HUES48 (cell line): ENCODE data around the gene ASH1L.
A peak's percentile ranks its signal among the peaks of the same experiment; 100 is the strongest.
"Not testable (repeated sequence)": the region's sequence is repeated elsewhere in the genome, so short reads cannot be mapped to it uniquely, and the experiment has no call there.

Source experiments
- H3K27ac ChIP-seq: one replicate; pipeline ENCODE4 v1.7.0; 2013; ENCODE audit warnings: low read depth, low read length, inconsistent platforms
- H3K27me3 ChIP-seq: 2 replicates; pipeline ENCODE4 v1.6.1; 2013; ENCODE audit warnings: mild to moderate bottlenecking, low read length; ENCODE audit not compliant: control insufficient read depth, insufficient read depth
- H3K36me3 ChIP-seq: 2 replicates; pipeline ENCODE4 v1.6.1; 2013; ENCODE audit warnings: low read length; ENCODE audit not compliant: control insufficient read depth, insufficient read depth
- H3K4me1 ChIP-seq: 2 replicates; pipeline ENCODE4 v1.6.1; 2013; ENCODE audit warnings: mild to moderate bottlenecking, low read length; ENCODE audit not compliant: control insufficient read depth, insufficient read depth
- H3K4me3 ChIP-seq: 2 replicates; pipeline ENCODE4 v1.5.1; 2013; ENCODE audit warnings: mild to moderate bottlenecking, low read depth, low read length
- H3K9ac ChIP-seq: 2 replicates; pipeline ENCODE4 v1.6.1; 2013; ENCODE audit warnings: mild to moderate bottlenecking, low read depth, low read length, moderate library complexity
- H3K9me3 ChIP-seq: 2 replicates; pipeline ENCODE4 v1.6.1; 2013; ENCODE audit warnings: low read length; ENCODE audit not compliant: control insufficient read depth, insufficient read depth

ASH1L gene

DNA sequence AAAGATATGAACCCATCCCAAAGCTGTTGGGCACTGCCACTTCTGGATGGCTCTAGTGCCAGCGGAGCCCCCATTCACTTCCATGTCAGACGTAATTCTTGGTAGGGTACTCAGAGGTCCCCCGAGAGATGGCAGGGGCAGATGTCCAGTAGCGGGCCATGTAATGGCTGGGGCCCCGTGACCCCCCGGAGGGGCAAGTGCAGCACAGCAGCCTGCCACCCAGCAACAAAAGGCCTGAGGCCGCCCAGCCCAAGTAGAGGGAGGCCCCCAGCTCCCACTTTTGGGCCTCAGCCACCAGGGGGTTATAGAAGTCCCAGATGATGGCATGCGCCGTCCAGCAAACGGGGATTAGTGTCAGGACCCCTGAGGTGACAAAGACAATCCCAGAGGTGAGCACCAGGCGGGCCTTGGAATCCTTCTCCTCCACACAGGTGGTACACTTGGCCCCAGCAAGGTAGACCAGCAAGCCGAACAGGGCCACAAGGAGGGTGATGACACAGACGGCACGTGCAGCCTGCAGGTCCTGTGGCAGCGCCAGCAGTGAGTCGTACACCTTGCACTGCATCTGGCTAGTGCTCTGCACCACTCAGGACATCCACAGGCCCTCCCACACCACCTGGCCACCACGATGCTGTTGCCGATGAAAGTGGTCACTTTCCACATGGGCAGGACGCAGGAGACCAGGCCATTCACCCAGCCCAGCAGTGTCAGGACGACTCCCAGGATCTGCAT lies 28.1 kb upstream of the ASH1L start:
- H3K4me3 ChIP-seq, H3K9me3 ChIP-seq, H3K27me3 ChIP-seq, H3K9ac ChIP-seq, H3K4me1 ChIP-seq, H3K27ac ChIP-seq, H3K36me3 ChIP-seq: not testable (repeated sequence)

DNA sequence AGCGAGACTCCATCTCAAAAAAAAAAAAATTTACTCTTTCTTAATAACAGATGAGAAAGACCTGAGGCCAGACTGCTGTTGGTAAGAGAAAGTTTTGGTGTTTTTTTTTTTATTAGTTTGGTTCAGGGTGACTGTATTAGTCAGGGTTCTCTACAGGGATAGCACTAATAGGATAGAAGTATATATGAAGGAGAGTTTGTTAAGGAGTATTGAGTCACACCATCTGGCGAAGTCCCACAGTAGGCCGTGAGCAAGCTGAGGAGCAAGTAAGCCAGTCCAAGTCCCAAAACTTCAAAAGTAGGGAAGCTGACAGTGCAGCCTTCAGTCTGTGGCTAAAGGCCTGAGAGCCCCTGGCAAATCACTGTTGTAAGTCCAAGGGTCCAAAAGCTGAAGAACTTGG lies 26.7 kb upstream of the ASH1L start:
- not testable (repeated sequence) for H3K9ac ChIP-seq, H3K27ac ChIP-seq, H3K4me1 ChIP-seq, H3K9me3 ChIP-seq, H3K36me3 ChIP-seq, H3K27me3 ChIP-seq, H3K4me3 ChIP-seq

DNA sequence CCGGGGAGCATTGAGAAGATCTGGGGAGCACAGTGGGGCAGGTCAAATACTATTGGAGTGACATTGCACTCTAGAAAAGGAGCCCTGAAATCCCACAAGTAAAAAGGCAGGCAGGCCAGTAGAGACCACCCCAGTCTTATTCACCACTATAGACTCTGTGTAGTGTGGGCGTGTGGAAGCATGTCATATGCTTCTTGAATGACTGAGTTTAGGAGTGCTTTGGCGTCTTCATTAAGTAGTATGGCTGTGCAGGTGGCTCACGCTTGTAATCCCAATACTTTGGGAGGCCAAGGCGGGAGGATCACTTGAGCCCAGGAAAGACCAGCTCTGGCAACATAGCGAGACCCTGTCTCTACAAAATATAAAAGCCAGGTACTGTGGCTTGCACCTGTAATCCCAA lies 21.2 kb upstream of the ASH1L start:
- not testable (repeated sequence) for H3K27me3 ChIP-seq, H3K27ac ChIP-seq, H3K4me1 ChIP-seq, H3K4me3 ChIP-seq, H3K9ac ChIP-seq, H3K9me3 ChIP-seq, H3K36me3 ChIP-seq

DNA sequence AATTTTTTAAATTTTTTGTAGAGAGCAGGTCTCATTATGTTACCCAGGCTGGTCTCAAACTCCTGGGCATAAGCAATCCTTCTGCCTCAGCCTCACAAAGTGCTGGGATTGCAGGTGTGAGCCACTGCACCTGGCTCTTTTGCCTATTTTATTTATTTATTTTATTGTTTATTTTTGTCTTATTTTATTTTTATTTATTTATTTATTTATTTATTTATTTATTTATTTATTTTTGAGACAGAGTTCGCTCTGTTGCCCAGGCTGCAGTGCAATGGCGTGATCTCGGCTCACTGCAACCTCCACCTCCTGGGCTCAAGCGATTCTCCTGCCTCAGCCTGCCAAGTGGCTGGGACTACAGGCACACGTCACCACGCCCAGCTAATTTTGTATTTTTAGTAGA lies 13.0 kb upstream of the ASH1L start:
- H3K4me3 ChIP-seq, H3K9me3 ChIP-seq, H3K4me1 ChIP-seq, H3K36me3 ChIP-seq, H3K27ac ChIP-seq, H3K9ac ChIP-seq, H3K27me3 ChIP-seq: not testable (repeated sequence)

DNA sequence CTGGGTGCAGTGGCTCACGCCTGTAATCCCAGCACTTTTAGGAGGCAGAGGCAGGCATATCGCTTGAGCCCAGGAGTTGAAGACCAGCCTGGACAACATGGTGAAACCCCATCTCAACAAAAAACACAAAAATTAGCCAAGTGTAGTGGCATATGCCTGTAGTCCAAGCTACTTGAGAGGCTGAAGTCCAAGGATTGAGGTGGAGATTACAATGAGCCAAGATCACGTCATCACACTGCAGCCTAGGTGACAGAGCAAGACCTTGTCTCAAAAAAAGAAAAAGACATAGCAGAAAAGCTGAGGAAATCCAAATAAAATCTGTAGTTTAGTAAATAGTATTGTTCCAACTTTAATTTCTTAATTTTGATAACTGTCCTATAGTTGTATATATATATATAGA lies 11.5 kb upstream of the ASH1L start:
- Histone ChIP-seq H3K9me3 (no peaks in the 10 kb centered on the region), H3K4me1 (no peaks in the 10 kb centered on the region), H3K4me3 (no peak overlapping the region), H3K9ac (no peak overlapping the region), H3K27me3 (no peaks in the 10 kb centered on the region), H3K36me3 (peaks cover 11% of the 10 kb centered on the region; the same call in 1 of the 2 replicates), H3K27ac (no peak overlapping the region)

DNA sequence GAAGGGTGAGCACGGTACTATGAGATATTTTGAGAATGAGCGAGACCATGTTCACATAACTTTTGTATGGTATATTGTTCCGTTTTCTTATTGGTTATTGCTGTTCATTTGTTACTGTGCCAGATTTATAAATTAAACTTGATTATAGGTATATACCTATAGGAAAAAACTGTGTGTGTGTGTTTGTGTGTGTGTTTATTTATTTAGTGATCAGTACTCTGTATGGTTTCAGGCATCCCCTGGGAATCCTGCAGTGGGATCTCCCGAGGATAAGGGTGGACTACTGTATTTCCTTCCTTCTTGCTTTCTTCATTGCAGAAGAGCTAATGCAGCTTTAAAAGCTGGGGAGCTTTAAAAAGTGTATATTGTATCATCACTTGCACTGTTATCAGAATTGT lies 8.0 kb upstream of the ASH1L start:
- Histone ChIP-seq H3K4me3 (no peak overlapping the region), H3K9ac (no peak overlapping the region), H3K36me3 (peaks cover 18% of the 10 kb centered on the region), H3K27me3 (no peaks in the 10 kb centered on the region), H3K4me1 (no peaks in the 10 kb centered on the region), H3K9me3 (no peaks in the 10 kb centered on the region), H3K27ac (no peak overlapping the region)

DNA sequence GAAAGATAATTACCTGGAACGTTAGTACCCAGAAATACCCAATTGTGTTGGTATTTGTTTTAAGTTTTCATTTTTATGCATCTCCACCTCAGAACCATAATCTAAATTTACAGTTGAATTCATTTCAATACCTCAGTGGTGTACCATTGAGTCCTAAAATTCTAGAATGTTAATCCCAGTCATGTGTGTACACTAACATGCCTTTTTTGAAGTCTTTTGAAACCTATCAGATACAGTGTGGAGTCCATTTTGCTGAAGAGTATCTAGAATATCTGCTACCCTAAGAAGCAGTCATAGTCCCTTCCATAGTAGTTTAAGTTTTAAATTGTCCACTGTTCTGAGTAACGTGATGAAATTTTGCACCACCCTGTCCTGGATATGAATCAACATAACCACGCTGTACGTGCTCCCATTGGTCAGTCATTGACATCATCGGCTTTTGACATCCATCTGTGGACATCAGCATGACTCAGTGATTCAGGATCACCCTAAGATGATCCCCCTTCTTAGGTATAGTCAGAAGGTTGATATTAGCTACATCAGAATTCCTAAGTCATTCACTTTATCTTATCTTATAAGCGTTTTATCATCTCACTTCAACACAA lies 7.5 kb upstream of the ASH1L start:
- no peak overlapping the region for H3K9ac ChIP-seq
- no peak overlapping the region for H3K4me3 ChIP-seq
- no peak overlapping the region for H3K27ac ChIP-seq
- H3K9me3 ChIP-seq = no peaks in the 10 kb centered on the region
- no peaks in the 10 kb centered on the region for H3K4me1 ChIP-seq
- H3K36me3 ChIP-seq = peaks cover 23% of the 10 kb centered on the region
- no peaks in the 10 kb centered on the region for H3K27me3 ChIP-seq

DNA sequence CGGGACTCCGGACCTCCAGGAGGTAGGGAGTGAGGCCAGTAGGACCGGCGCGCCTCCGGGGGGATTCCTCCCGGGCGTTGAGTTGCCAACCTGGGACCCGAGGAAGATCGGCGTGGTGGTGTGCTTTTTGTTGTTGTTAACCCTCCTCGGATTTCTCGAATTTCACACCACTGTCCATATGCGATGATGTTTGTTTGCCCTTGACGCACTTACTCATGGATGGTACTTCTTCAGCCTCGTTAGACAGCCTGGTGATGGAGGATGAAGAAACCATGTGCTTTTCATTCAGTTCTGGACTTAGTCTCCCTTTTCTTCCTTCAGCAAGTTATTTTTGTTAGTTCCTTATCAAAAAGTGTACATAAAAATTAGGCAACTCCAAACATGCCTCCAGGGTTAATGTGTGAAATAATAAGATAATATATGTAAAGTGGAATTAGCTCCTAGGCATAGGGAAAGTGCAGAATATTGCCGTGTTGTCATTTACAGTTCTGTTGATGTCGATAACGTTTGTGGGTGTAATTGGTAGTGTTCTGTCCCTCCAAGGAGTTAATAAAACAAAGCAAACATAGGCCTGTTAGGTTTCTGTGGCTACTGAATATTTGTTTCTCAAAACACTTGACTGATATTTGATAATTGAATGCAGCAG lies 897 bp upstream of the ASH1L start:
- H3K27ac ChIP-seq = peak overlapping the region; percentile 99
- not testable (repeated sequence) for H3K4me1 ChIP-seq, H3K9me3 ChIP-seq, H3K27me3 ChIP-seq
- peak overlapping the region; percentile 99 for H3K4me3 ChIP-seq
- H3K36me3 ChIP-seq = peaks cover 12% of the 10 kb centered on the region
- peak overlapping the region; percentile 99 for H3K9ac ChIP-seq

DNA sequence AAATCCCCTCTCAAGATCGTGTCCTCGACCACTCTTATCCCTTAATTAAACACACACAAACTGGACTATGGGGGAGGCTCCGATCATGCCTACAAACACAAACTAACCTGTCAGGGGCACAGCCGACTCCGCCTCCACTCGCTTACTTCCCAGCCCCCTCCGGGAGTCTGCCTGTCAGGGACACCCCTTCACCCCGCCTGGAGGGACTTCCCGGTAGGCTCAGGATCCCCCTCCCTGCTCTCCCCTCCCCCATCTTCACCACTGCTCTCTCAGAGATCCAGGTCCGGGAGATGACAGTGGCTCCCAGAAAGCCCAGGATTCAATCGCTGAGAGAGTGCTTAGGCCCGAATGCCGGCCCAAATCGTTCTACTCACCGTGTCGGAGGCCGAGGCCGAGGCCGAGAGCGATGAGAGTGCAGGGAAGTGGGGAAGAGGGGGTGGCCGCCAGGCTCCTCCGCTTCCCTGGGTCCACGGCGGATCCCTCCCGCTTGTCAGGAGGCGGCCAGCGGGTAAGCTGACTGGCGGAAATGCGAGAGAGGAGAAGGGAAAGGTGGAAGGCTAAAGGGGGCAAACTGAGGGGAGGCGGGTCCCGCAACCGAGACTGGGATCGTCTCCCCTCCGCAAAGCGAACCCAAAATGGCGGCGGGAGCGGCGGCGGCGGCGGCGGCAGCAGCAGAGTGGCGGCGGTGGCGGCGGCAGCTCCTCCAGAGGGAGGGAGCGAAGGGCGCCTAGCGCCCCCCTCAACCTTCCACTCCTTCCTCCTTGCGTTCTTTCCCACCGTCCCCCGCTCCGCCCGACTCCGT lies 623 bp downstream of the ASH1L start:
- Histone ChIP-seq H3K4me3 (peak overlapping the region; percentile 99), H3K27ac (peak overlapping the region; percentile 99), H3K9ac (peak overlapping the region; percentile 93), H3K36me3 (peaks cover 12% of the 10 kb centered on the region)
- H3K27me3 ChIP-seq, H3K4me1 ChIP-seq, H3K9me3 ChIP-seq: not testable (repeated sequence)

DNA sequence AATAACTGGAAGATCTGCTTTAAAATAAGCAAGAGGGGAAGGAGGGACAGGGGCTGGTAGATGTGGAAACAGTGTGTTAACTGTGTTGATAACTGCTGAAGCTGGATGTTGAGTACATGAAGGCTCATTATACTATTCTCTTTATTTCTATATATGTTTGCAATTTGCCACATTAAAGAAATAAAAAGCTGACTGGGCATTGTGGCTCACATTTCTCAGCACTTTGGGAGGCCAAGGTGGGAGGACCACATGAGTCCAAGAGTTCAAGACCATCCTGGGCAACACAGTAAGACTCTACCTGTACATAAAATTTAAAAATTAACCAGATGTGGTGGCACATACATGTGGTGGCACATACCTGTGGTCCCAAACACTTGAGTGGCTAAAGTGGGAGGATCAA lies 6.7 kb downstream of the ASH1L start:
- no peaks in the 10 kb centered on the region; the same call in 1 of the 2 replicates for H3K4me1 ChIP-seq
- no peaks in the 10 kb centered on the region for H3K9me3 ChIP-seq
- H3K27me3 ChIP-seq = no peaks in the 10 kb centered on the region
- H3K4me3 ChIP-seq = no peak overlapping the region
- H3K9ac ChIP-seq = no peak overlapping the region
- no peak overlapping the region for H3K27ac ChIP-seq
- peaks cover 6% of the 10 kb centered on the region for H3K36me3 ChIP-seq

DNA sequence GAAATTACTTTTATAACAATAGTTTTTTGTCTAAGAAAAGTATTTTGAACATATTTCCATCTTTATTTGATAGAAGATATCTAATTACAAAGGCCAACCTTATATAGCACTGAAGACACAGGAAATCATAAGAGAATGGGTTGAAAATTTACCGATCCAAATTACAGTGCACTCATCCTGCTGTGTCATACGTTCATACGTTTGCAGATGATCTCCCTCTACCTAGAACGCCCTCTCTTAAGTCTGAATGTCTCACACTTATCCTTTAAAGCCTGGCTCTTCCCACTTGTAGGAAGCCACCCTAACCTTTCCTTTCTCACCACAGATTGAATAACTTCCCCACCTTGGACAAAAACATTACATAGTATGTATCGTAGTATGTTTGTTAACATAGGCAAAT lies 9.3 kb downstream of the ASH1L start:
- Histone ChIP-seq H3K9me3 (no peaks in the 10 kb centered on the region), H3K4me3 (no peak overlapping the region), H3K27me3 (no peaks in the 10 kb centered on the region), H3K4me1 (no peaks in the 10 kb centered on the region), H3K9ac (no peak overlapping the region), H3K36me3 (peaks cover 6% of the 10 kb centered on the region), H3K27ac (no peak overlapping the region)
